Glutamatergic neuron (in vitro differentiated cells): ENCODE measurements around the gene DRD5. TPM values are rescaled to one million over a fixed set of nuclear protein-coding genes. Genes with fewer than 3 reads are reported as not detected.
"Not testable (repeated sequence)": the region's sequence is repeated elsewhere in the genome, so short reads cannot be mapped to it uniquely, and the experiment has no call there.

Source experiments
- DNase-seq: peaks from one replicate; pipeline ENCODE4 v3.0.0; 2022
- H3K27ac Mint-ChIP-seq: one replicate; pipeline ENCODE4 v1.8.0; 2020; ENCODE audit warnings: mild to moderate bottlenecking, mixed read lengths, inconsistent platforms; ENCODE audit not compliant: unreplicated experiment
- H3K27me3 Mint-ChIP-seq: one replicate; pipeline ENCODE4 v1.8.0; 2020; ENCODE audit warnings: mild to moderate bottlenecking, moderate library complexity, mixed read lengths, inconsistent platforms; ENCODE audit not compliant: unreplicated experiment
- H3K36me3 Mint-ChIP-seq: one replicate; pipeline ENCODE4 v1.8.0; 2020; ENCODE audit warnings: mild to moderate bottlenecking, mixed read lengths, inconsistent platforms; ENCODE audit not compliant: unreplicated experiment
- H3K4me1 Mint-ChIP-seq: one replicate; pipeline ENCODE4 v1.8.0; 2020; ENCODE audit warnings: mild to moderate bottlenecking, low read depth, mixed read lengths, inconsistent platforms; ENCODE audit not compliant: unreplicated experiment
- H3K4me3 Mint-ChIP-seq: one replicate; pipeline ENCODE4 v1.8.0; 2020; ENCODE audit warnings: mild to moderate bottlenecking, mixed read lengths, inconsistent platforms; ENCODE audit not compliant: unreplicated experiment
- H3K9me3 Mint-ChIP-seq: one replicate; pipeline ENCODE4 v1.8.0; 2020; ENCODE audit warnings: mild to moderate bottlenecking, moderate library complexity, mixed read lengths, inconsistent platforms; ENCODE audit not compliant: unreplicated experiment
- CTCF ChIP-seq: fragments of 200-600 bp; sonication (generic); IDR thresholded peaks from one replicate; pipeline ENCODE4 v1.5.0; 2021; ENCODE audit not compliant: partially characterized antibody, unreplicated experiment
- long read RNA-seq: library from polyadenylated mRNA; unstranded; transcript quantifications from one replicate; pipeline ENCODE4 v2.0.0, GENCODE V29; 2020; ENCODE audit not compliant: unreplicated experiment
- total RNA-seq: library from RNA; stranded (reverse); fragmentation: NEBNext Ultra II Directional; extraction: Animal tissue kit (Norgen Biotek cat#: 25700); gene quantifications from one replicate; pipeline ENCODE4 v1.2.1, GENCODE V29; 2021; ENCODE audit not compliant: unreplicated experiment

Gene DRD5
- not detected for total RNA-seq
- long read RNA-seq, result 0 reads

GRCh38 chr4:9781343-9782135 is at the start of gene DRD5:
TSS of gene DRD5 (plus strand) at chr4:9781634. CDS start at chr4:9782030, 396 bp downstream.
- no peak for TF ChIP-seq CTCF
- Mint-ChIP-seq H3K36me3 (peaks cover 16% of the 10 kb centered on the region), H3K27ac (no peak within 1 kb of the TSS), H3K4me3 (peak within 1 kb of the TSS; percentile 78), H3K4me1 (no peaks in the 10 kb centered on the region), H3K27me3 (peaks cover 22% of the 10 kb centered on the region), H3K9me3 (peaks cover 13% of the 10 kb centered on the region)
- peak; percentile 63 for DNase-seq

GRCh38 chr4:9732256-9732655 is 49.2 kb upstream of the DRD5 start:
- not testable (repeated sequence) for H3K27ac Mint-ChIP-seq, DNase-seq, H3K9me3 Mint-ChIP-seq, H3K27me3 Mint-ChIP-seq, H3K4me3 Mint-ChIP-seq, H3K4me1 Mint-ChIP-seq, H3K36me3 Mint-ChIP-seq

GRCh38 chr4:9735515-9735914 is 45.9 kb upstream of the DRD5 start:
- no peak overlapping the region for H3K4me3 Mint-ChIP-seq

GRCh38 chr4:9737280-9737679 is 44.2 kb upstream of the DRD5 start:
- H3K27me3 Mint-ChIP-seq, H3K4me3 Mint-ChIP-seq, H3K9me3 Mint-ChIP-seq, H3K4me1 Mint-ChIP-seq, DNase-seq, H3K36me3 Mint-ChIP-seq, H3K27ac Mint-ChIP-seq: not testable (repeated sequence)

More at GRCh38 chr4:9735515-9735914, 45.9 kb upstream of the DRD5 start:
- Mint-ChIP-seq H3K36me3 (no peaks in the 10 kb centered on the region), H3K27ac (no peak overlapping the region), H3K9me3 (no peaks in the 10 kb centered on the region), H3K27me3 (peaks cover 2% of the 10 kb centered on the region), H3K4me1 (no peaks in the 10 kb centered on the region)
- no peak for DNase-seq
- TF ChIP-seq CTCF, result no peak

- H3K4me3 Mint-ChIP-seq, H3K27ac Mint-ChIP-seq, DNase-seq, H3K9me3 Mint-ChIP-seq, H3K4me1 Mint-ChIP-seq, H3K27me3 Mint-ChIP-seq, H3K36me3 Mint-ChIP-seq: not testable (repeated sequence)
Measured at GRCh38 chr4:9743789-9744188, 37.6 kb upstream of the DRD5 start.

GRCh38 chr4:9745782-9746181 is 35.7 kb upstream of the DRD5 start:
- DNase-seq, result no peak
- Mint-ChIP-seq H3K4me1 (no peaks in the 10 kb centered on the region), H3K36me3 (no peaks in the 10 kb centered on the region), H3K4me3 (no peak overlapping the region), H3K9me3 (peaks cover 6% of the 10 kb centered on the region), H3K27ac (no peak overlapping the region), H3K27me3 (peaks cover 3% of the 10 kb centered on the region)
- no peak for TF ChIP-seq CTCF
